GM19467 (cell line): ENCODE data around the gene FBXL14.

ENCODE experiments used
- ATAC-seq: cut with Tn5 transposase; IDR thresholded peaks from one replicate; pipeline ENCODE4 v1.9.1; 2021; ENCODE audit warnings: mild to moderate bottlenecking, moderate library complexity; ENCODE audit not compliant: unreplicated experiment

FBXL14 gene

GRCh38 chr12:1540690-1541089, 53.7 kb downstream of the FBXL14 start:
- no peak for ATAC-seq

GRCh38 chr12:1539135-1539534, 55.2 kb downstream of the FBXL14 start:
- ATAC-seq = no peak

- ATAC-seq = no peak
Observed at GRCh38 chr12:1536817-1537216, 57.6 kb downstream of the FBXL14 start.

GRCh38 chr12:1534748-1535147, 59.6 kb downstream of the FBXL14 start:
- ATAC-seq = no peak

- ATAC-seq = peak; percentile 47
Observed at GRCh38 chr12:1533602-1534304, 60.6 kb downstream of the FBXL14 start.

- ATAC-seq = peak; percentile 10
Observed at GRCh38 chr12:1533205-1533601, 61.2 kb downstream of the FBXL14 start.

GRCh38 chr12:1532375-1533165, 61.8 kb downstream of the FBXL14 start:
- no peak for ATAC-seq

GRCh38 chr12:1531654-1532374, 62.6 kb downstream of the FBXL14 start:
- ATAC-seq = no peak

GRCh38 chr12:1531153-1531653, 63.2 kb downstream of the FBXL14 start:
- ATAC-seq = no peak

GRCh38 chr12:1530592-1531152, 63.7 kb downstream of the FBXL14 start:
- ATAC-seq = no peak

- ATAC-seq = no peak
Observed at GRCh38 chr12:1529862-1530591, 64.4 kb downstream of the FBXL14 start.

- ATAC-seq = no peak
Observed at GRCh38 chr12:1529228-1529861, 65.0 kb downstream of the FBXL14 start.

GRCh38 chr12:1528791-1529190, 65.6 kb downstream of the FBXL14 start:
- ATAC-seq = no peak

GRCh38 chr12:1527789-1528188, 66.6 kb downstream of the FBXL14 start:
- no peak for ATAC-seq

GRCh38 chr12:1525858-1526257, 68.5 kb downstream of the FBXL14 start:
- ATAC-seq = no peak

GRCh38 chr12:1523558-1524050, 70.8 kb downstream of the FBXL14 start:
- ATAC-seq = no peak

GRCh38 chr12:1523046-1523445, 71.3 kb downstream of the FBXL14 start:
- ATAC-seq = no peak

- ATAC-seq = no peak
Observed at GRCh38 chr12:1519642-1520041, 74.7 kb downstream of the FBXL14 start.

GRCh38 chr12:1518591-1519516, 75.5 kb downstream of the FBXL14 start:
- ATAC-seq = no peak
